Activated effector memory CD4-positive, alpha-beta T cell treated with Interleukin-2 at 50 U/mL for 16 hours (primary cell): Measurements from ENCODE around the gene ACVRL1.
"Not testable (repeated sequence)": the region's sequence is repeated elsewhere in the genome, so short reads cannot be mapped to it uniquely, and the experiment has no call there.

Experiments
- DNase-seq: peaks from one replicate; pipeline ENCODE4 v3.0.0-alpha.2; 2020

Gene ACVRL1

DNA sequence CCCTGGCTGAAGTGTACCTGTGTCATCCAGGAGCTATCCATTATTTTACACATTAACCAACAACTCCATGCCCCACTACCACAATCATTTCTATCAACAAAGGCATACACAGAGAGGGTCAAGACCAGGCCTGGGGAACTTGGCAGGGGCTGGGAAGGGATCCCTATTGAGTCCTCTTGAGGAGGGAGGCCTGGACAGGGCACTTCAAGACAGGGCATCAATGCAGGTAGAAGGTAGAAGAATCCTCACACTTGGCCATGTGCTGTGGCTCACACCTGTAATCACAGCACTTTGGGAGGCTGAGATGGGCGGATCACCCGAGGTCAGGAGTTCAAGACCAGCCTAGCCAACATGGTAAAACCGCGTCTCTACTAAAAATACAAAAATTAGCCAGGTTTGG is 32.8 kb upstream of the ACVRL1 start:
- no peak for DNase-seq

DNA sequence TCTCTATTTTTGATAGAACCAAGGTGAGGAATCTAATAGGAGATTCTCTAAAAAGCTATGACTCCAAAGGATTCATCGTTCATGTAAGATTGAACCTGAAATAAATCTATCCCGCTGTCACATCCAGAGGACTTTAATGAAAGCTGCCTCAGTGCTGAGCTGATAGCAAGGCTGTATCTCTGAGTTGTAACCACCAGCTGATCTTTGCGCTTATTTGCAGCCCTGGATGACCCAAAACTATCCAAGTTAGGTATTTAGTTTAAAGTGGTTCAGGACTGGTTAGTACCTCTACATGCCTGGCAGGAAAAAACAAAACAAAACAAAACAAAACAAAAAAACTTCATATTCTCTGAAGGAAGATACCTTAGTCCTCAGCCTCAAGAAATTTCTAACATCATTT is 28.2 kb upstream of the ACVRL1 start:
- DNase-seq = no peak

DNA sequence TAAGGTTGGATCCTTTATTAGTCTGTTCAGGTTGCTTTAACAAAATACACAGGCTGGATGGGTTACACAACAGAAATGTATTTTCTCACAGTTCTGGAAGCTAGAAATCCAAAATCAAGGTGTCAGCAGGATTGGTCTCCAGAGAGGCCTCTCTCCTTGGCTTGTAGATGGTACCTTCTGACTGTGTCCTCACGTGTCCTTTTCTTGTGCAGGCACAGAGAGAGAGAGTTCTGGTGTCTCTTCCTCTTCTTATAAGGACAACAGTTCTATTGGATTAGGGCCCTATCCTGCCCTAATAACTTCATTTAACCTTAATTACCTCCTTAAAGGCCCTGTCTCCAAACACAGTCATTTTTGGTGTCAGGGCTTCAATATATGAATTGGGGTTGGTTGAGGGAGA is 24.0 kb upstream of the ACVRL1 start:
- DNase-seq = no peak

- DNase-seq = no peak
These were observed 23.2 kb upstream of the ACVRL1 start for GRCh38 chr12:51883998-51884675.

- DNase-seq = no peak
These were observed 22.6 kb upstream of the ACVRL1 start for GRCh38 chr12:51884676-51885229.

- not testable (repeated sequence) for DNase-seq
These were observed 21.8 kb upstream of the ACVRL1 start for GRCh38 chr12:51885294-51886020.

DNA sequence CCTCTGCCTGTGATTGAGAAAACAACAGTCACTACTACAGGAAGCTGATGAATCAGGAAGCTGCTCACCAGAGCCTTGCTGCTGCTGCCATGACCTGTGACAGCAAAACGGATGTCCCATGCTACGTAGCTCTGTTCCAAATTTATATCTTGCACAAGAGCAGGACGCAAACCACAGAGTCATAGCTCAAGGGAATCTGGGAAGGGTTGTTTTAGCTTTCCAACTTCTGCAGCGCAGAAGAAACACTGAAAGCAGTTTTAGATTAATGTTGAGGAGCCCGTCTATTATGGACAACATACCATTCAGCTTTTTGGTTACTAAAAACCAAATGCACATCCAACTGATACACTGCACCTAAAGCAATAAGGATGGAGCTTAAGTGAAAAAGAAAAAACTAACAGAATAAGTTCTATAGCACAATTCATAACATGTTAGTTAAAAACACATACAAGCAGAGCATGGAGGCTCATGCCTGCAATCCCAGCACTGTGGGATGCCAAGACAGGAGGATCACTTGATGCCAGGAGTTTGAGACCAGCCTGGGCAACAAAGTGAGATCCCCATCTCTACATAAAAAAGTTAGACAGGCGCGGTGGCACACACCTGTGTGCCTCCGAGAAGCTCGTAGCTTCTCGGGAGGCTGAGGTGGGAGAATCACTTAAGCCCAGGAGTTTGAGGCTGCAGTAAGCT is 21.1 kb upstream of the ACVRL1 start:
- DNase-seq = peak; percentile 22

- DNase-seq = no peak
These were observed 19.6 kb upstream of the ACVRL1 start, which contains the start of gene ANKRD33 for GRCh38 chr12:51887476-51888315. TSS of gene ANKRD33 (plus strand) at chr12:51888103. CDS start at chr12:51888187, 84 bp downstream.

DNA sequence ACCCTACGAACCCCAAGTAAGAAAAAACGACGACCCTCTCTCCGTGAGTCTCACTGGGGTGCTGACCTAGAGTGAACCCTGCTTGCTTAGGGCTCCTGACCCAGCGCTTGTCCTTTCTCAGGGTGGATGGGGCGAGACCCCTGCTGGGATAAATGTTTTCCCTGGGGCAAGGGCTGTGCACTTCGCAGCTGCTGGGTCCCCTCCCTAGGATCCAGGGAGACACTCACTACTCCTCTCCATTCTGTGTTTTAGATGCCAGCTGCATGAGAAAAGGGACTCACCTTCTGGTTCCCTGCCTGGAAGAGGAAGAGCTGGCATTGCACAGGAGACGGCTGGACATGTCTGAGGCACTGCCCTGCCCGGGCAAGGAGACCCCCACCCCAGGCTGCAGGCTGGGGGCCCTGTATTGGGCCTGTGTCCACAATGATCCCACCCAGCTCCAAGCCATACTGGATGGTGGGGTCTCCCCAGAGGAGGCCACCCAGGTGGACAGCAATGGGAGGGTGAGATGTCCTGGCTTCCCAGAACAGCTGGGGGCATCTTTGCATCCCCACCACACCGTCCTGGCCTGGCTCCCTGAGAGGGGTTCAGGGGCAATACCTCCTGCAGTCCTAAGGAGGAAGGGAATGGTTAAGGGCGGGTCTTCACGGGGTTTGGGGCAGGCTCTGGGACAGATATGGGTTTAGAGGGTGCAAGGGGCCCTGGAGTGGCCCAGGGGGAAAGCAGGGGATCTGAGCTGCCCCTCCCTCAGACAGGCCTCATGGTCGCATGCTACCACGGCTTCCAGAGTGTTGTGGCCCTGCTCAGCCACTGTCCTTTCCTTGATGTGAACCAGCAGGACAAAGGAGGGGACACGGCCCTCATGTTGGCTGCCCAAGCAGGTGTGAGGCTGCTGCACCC is 18.7 kb upstream of the ACVRL1 start:
- DNase-seq = no peak

DNA sequence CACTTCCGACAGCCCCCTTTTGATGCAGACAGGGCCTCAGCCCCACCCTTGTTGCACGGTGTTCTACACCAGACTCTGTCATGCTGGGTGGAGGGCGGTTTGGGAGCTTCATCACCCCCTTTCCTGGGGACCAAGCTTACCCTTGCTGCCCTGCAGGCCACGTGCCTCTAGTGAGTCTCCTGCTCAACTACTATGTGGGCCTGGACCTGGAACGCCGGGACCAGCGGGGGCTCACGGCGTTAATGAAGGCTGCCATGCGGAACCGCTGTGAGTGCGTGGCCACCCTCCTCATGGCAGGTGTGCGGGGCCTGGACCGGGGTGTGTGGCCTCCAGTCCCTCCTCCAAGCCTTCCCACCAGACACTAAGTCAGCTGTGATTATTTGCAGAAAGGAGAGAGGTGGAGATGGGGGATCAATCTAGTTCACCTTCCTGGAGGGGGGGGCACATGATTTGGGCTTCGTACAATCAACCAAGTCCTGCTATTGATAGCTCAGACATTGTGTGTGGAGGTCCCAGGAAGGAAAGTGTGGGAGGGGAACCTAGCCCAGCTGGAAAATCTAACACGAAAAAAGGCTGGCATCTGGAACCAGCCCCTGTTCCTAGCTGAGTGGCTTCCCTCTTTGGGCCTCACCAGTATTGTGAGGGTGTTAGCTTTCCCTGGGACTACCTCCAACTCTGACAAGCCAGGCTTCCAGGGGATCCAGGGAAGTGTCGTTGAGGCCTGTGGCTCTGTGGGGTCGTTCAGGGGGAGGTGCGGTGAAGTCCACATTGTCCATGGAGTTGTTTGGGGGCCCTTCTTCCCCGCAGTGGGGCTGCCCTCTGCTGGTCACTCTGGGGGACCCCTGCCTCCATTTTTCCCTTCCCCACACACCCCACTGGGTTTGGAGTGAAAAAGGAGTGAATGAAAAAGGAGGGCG is 17.8 kb upstream of the ACVRL1 start:
- no peak for DNase-seq

DNA sequence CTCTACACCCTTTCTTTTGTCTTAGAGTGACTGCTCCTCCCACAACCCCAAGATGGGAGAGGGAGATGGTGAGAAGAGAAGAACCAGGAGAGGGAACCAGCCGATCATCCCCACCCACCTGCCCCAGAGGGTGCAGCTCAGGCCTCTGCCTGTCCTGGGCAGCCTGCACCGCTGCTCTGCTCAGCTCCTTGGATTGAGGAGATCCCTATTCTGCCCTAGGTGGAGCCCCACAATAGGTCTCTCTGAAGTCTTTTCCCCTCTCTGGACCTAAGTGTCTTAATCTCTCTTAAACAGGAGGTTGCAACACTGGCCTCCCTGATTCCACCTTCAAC is 17.2 kb upstream of the ACVRL1 start:
- DNase-seq = no peak

GRCh38 chr12:51890511-51891171 is 16.7 kb upstream of the ACVRL1 start:
- no peak for DNase-seq

DNA sequence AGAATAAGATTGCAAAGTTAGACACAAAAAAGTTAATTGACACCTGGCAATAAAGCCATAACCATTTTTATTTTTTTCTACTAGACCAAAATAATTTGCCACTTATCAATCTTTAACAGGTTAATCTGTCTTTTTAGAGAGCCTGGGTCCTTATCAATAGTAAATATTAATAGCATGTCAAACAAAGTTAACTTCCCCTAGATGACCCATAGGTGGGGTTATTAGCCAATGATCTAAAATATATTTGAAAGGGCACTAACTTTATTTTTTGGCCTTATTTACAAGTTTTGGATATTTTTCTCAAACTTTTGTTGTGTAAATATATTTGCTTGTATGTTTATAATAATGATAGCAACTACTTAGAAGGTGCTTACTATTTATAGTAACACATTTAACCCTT is 15.5 kb upstream of the ACVRL1 start:
- no peak for DNase-seq

- DNase-seq = no peak
These were observed 13.5 kb upstream of the ACVRL1 start for GRCh38 chr12:51893786-51894185.

DNA sequence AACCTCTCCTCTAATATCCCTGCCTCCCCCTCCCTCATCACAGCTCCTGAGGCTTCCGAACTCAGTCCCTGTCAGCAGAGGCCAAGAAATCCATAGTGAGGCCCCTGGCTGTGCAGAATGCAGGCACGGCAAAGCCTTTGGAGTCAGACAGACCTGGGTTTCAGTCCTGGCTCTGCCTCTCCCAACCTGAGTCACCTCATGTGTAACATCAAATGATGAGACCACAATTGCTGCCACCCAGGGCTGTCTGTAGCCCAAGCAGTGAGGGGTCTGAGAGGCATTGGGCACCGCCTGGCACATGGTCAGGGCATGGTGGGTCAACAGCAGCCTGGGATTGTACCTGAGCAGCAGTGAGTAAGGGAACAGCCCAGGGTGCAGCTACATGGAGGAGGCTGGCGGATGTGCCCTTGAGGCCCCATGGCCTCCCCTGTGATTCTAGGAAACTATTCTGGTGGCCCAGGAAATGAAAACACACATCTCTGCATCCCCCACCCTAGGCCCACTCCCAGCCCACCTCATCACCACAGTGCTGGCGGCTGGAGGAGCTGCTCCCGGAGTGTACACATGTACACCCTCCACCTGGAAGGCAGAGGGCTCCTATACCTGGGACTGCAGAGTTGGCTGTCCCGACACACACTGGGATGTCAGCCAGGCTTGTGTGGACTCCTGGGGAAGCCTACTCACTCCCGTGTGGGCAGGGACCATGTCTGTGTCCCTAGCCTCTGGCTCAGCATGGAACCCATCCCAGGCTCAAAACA is 11.7 kb upstream of the ACVRL1 start:
- DNase-seq = no peak

DNA sequence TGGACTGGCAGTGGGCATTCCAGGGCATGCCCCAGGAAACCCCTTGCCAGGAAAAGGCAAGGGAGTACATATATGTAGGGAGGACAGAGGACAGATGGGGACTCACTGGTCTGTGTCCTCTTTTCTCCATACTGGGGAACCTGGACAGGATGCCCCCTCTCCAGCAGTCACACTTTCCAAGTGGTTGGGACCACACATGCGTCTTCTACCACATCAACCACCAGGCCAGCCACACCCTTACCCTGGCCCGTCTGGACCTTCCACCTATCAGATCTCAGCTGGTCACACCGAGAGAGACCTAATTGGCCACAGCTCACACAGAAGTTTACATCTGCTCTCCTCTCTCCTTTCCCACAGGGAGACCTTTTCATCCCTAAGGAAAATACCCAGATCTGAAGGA is 11.1 kb upstream of the ACVRL1 start:
- DNase-seq = no peak

DNA sequence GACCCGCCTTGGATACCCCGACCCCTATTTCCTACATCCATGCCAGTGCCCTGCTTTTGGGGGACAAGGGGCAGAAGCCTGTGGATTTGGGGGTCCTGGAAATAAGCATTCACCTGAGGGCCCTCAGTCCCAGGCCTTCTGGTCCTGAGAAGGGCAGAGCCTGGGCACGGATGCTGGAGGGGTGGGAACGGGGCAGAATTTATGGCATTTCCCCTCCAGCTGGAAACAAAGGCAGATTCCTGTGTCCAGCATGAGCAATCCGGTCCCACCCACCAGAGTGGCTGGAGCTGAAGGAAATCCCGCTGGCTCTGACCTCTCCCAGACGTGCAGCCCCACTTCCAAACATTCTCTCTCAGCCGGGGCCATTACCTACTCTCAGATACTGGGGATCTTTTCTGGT is 10.1 kb upstream of the ACVRL1 start:
- no peak for DNase-seq

DNA sequence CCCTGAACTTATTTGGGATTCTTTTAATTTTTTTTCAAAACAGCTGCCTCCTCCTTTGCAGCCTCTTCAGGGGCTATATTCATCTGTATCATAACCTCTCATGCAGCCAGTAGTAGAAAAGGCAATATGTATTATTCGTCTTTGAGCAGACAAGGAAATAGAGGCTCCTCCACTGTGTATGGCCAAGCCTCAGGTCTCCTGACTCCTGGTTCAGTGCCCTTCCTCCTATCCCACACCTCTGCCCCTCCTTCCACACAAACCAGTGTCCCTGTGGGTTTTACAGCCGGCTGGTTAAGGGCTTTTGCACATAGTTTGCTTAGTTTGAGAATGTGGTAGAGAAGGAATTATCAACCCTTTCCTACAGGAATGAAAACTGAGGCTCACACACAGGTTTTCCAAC is 8.8 kb upstream of the ACVRL1 start:
- no peak for DNase-seq

GRCh38 chr12:51898937-51899336 is 8.4 kb upstream of the ACVRL1 start:
- DNase-seq = no peak
